Endothelial cell of umbilical vein (primary cell): Measurements from ENCODE around the gene HOXA4.

Experiments
- EZH2 ChIP-seq: IDR thresholded peaks from 2 replicates; pipeline ENCODE4 v1.6.1; 2012; ENCODE audit warnings: borderline replicate concordance, low read depth, mild to moderate bottlenecking, moderate library complexity, low read length, inconsistent platforms; ENCODE audit not compliant: severe bottlenecking
- POLR2A ChIP-seq: IDR thresholded peaks from 2 replicates; pipeline ENCODE4 v1.6.1; 2012; ENCODE audit warnings: low read depth, mild to moderate bottlenecking, control low read depth, low read length
- TF ChIP-seq, protein P1 (sequence below), 2 donors: IDR thresholded peaks; 1 replicate in 1 of 2; 2 replicates in 1 of 2; pipeline ENCODE4 v1.5.1; 2011; ENCODE audit warnings: low read length in 2 of 2, mild to moderate bottlenecking in 2 of 2, moderate library complexity in 2 of 2, control low read depth in 1 of 2, inconsistent platforms in 1 of 2, low read depth in 1 of 2; ENCODE audit not compliant: insufficient read depth in 1 of 2; ENCODE audit errors: extremely low read depth in 1 of 2
- TF ChIP-seq, protein P2 (sequence below): IDR thresholded peaks from 2 replicates; pipeline ENCODE4 v1.6.1; 2011; ENCODE audit not compliant: insufficient read depth, insufficient read length

- TF ChIP-seq EZH2 (no peak), POLR2A (no peak)
- TF ChIP-seq, protein P1, sequence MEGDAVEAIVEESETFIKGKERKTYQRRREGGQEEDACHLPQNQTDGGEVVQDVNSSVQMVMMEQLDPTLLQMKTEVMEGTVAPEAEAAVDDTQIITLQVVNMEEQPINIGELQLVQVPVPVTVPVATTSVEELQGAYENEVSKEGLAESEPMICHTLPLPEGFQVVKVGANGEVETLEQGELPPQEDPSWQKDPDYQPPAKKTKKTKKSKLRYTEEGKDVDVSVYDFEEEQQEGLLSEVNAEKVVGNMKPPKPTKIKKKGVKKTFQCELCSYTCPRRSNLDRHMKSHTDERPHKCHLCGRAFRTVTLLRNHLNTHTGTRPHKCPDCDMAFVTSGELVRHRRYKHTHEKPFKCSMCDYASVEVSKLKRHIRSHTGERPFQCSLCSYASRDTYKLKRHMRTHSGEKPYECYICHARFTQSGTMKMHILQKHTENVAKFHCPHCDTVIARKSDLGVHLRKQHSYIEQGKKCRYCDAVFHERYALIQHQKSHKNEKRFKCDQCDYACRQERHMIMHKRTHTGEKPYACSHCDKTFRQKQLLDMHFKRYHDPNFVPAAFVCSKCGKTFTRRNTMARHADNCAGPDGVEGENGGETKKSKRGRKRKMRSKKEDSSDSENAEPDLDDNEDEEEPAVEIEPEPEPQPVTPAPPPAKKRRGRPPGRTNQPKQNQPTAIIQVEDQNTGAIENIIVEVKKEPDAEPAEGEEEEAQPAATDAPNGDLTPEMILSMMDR (IDR thresholded peaks at IDR 0.05; ENCODE audit: extremely low read depth in 1 of 2, insufficient read depth in 1 of 2, low read depth in 1 of 2, low read length in 2 of 2): no peak
- TF ChIP-seq, protein P2, sequence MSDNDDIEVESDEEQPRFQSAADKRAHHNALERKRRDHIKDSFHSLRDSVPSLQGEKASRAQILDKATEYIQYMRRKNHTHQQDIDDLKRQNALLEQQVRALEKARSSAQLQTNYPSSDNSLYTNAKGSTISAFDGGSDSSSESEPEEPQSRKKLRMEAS: no peak
These were observed 23.8 kb upstream of the HOXA4 start for GRCh38 chr7:27154369-27154768.
